Thyroid gland (tissue), 4 donors: ENCODE measurements around the gene LYPD6B. TPM values are rescaled to one million over a fixed set of nuclear protein-coding genes. Genes with fewer than 3 reads are reported as not detected.

Experiments used
- DNase-seq, 2 donors: peaks; one replicate each; pipeline ENCODE4 v3.0.0-alpha.2; 2019
- H3K27ac ChIP-seq, 3 donors: fragments of 200-600 bp; sonication (generic); 1 replicate in 2 of 3; 2 replicates in 1 of 3; pipeline ENCODE4 v1.5.1; 2016 to 2019; ENCODE audit warnings: mild to moderate bottlenecking in 1 of 3, moderate library complexity in 1 of 3
- H3K27me3 ChIP-seq: fragments of 200-600 bp; sonication (generic); one replicate; pipeline ENCODE4 v1.5.1; 2019
- H3K36me3 ChIP-seq, 2 donors: fragments of 200-600 bp; sonication (generic); one replicate each; pipeline ENCODE4 v1.5.1; 2016 to 2019
- H3K4me1 ChIP-seq, 2 donors: fragments of 200-600 bp; sonication (generic); one replicate each; pipeline ENCODE4 v1.5.1; 2017 to 2019
- H3K4me3 ChIP-seq, 3 donors: fragments of 200-600 bp; sonication (generic); replicated peaks in 1 of 3; 1 replicate in 2 of 3; 2 replicates in 1 of 3; pipeline ENCODE4 v1.5.1; 2016; ENCODE audit warnings: mild to moderate bottlenecking in 1 of 3
- H3K9me3 ChIP-seq: fragments of 200-600 bp; sonication (generic); one replicate; pipeline ENCODE4 v1.5.1; 2017
- POLR2A ChIP-seq, 2 donors: fragments of 450-650 bp; IDR thresholded peaks; one replicate each; pipeline ENCODE4 v1.6.1; 2017; ENCODE audit warnings: antibody characterized with exemption in 2 of 2, mild to moderate bottlenecking in 2 of 2, moderate library complexity in 1 of 2
- WGBS, 2 donors: methylation state at CpG; one replicate each; pipeline ENCODE4 v1.1.5; 2017; 5-methylcytosine and 5-hydroxymethylcytosine counted together
- intact Hi-C: fragments of 100-400 bp; cut with DNase I; formaldehyde crosslinking; loops from one replicate; pipeline ENCODE4 v1.15.1; 2023
- total RNA-seq, 4 donors: library from RNA; depleted of rRNA; stranded (reverse); fragments of >200 nt; gene quantifications; one replicate each; pipeline ENCODE4 v1.2.3, GENCODE V29; 2016
- TF ChIP-seq, protein P1 (sequence below), 6 experiments: fragments of 200-600 bp in 3 of 6; fragments of 450-650 bp in 3 of 6; sonication (generic) in 3 of 6; IDR thresholded peaks; one replicate each; pipeline ENCODE4 v1.5.1; 2016 to 2019; ENCODE audit warnings: antibody characterized with exemption in 6 of 6, mild to moderate bottlenecking in 2 of 6, inconsistent platforms in 1 of 6, moderate library complexity in 1 of 6

LYPD6B gene
- total RNA-seq, 4 donors from 2014 or later: 0.40 TPM; not detected in 3

DNA sequence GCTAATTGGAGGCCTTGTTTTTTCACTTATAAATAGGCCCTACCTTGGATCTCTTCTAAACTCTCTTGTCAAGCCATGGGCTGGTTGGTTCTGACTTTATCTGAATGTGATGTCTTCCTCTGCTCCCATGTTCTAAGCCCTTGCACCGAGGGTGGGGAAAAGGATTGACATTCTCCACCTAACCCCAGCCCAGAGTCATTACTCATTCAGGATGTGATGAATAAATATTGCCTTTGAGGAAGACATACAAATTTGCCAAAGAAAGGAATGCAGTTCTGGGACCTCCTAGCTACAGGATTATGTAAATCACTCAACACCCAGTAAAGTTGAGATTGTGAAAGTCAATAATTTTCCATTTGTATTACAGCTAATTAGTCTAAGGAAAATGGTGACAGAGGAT lies 149.8 kb downstream of the LYPD6B start:
- Histone ChIP-seq H3K4me1 (no peaks in the 10 kb centered on the region), H3K4me3 (no peak overlapping the region), H3K36me3 (no peaks in the 10 kb centered on the region), H3K27me3 (no peaks in the 10 kb centered on the region), H3K27ac (no peak overlapping the region), H3K9me3 (no peaks in the 10 kb centered on the region)
- no peak for TF ChIP-seq POLR2A (IDR thresholded peaks at IDR 0.05)
- WGBS, 2 donors: 43 to 46% methylated on average over 1 of the region's 1 CpG
- intact Hi-C loops: no loop called here
- no peak for DNase-seq

DNA sequence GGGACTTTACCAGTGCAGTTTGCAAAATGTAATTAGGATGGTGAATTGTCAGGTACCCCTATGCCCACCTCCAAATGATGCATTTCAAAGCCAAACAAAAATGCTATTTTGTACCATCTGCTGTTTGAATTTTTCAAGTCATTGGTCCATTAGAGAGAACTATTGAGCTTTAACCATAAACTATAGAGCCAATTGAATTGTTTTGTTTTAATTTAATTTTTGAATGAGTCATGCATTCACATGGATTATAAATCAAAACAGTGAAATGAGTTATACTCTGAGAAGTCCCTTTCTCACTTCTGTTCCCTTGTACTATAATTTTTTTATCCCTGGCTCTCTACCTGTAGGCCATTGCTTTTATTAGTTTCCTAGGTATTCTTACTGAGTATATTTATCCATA lies 151.3 kb downstream of the LYPD6B start:
- Histone ChIP-seq H3K36me3 (no peaks in the 10 kb centered on the region), H3K4me3 (no peak overlapping the region), H3K9me3 (no peaks in the 10 kb centered on the region), H3K4me1 (no peaks in the 10 kb centered on the region), H3K27ac (no peak overlapping the region), H3K27me3 (no peaks in the 10 kb centered on the region)
- intact Hi-C loops: no loop called here
- TF ChIP-seq POLR2A (IDR thresholded peaks at IDR 0.05): no peak
- TF ChIP-seq, protein P1, sequence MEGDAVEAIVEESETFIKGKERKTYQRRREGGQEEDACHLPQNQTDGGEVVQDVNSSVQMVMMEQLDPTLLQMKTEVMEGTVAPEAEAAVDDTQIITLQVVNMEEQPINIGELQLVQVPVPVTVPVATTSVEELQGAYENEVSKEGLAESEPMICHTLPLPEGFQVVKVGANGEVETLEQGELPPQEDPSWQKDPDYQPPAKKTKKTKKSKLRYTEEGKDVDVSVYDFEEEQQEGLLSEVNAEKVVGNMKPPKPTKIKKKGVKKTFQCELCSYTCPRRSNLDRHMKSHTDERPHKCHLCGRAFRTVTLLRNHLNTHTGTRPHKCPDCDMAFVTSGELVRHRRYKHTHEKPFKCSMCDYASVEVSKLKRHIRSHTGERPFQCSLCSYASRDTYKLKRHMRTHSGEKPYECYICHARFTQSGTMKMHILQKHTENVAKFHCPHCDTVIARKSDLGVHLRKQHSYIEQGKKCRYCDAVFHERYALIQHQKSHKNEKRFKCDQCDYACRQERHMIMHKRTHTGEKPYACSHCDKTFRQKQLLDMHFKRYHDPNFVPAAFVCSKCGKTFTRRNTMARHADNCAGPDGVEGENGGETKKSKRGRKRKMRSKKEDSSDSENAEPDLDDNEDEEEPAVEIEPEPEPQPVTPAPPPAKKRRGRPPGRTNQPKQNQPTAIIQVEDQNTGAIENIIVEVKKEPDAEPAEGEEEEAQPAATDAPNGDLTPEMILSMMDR (IDR thresholded peaks at IDR 0.05): no peak
- DNase-seq: no peak

DNA sequence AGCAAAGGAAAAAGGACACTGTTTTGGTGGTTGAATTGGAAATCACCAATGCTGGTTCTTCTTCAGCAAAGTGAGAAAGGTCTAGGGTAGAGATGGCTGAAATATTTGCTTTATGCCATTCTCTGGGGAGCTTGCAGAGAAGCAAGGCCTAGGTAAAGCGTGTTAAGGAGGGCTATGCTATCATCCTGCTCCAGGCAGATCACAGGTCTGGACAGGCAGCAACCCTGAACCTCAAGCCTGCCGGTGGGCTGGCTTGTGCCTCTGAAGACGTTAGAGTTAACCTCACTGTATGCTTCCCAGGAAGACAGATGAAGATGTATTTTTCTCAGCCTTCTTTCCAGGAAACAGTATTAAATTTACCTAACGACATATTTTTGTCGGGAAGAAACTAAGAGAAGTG lies 153.4 kb downstream of the LYPD6B start:
- Histone ChIP-seq H3K27ac (no peak overlapping the region), H3K4me3 (no peak overlapping the region), H3K4me1 (no peaks in the 10 kb centered on the region), H3K27me3 (no peaks in the 10 kb centered on the region), H3K9me3 (no peaks in the 10 kb centered on the region), H3K36me3 (no peaks in the 10 kb centered on the region)
- intact Hi-C loops: no loop called here
- WGBS, 2 donors: 66 to 75% methylated on average over 5 of the region's 5 CpGs
- TF ChIP-seq POLR2A (IDR thresholded peaks at IDR 0.05): no peak
- TF ChIP-seq, protein P1 (IDR thresholded peaks at IDR 0.05): no peak
- DNase-seq: no peak

DNA sequence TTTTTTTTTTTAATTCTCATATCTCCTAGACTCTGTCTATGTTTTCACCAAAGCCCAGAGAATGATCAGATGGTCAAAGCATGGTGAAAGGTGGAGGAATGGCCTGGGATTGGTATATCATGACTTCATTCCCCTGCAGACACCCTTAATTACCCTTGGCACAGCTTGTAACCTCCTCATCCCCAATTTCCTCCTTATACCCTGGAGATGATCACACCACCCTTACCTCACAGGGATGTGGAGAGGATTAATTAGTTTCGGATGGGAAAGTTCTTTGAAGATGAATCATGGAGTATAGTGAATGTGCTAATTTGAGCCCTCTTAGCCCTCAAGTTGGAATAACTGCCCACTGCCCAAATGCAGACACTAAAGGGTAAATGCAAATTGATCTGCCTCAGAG lies 153.9 kb downstream of the LYPD6B start:
- DNase-seq: no peak
- TF ChIP-seq, protein P1 (IDR thresholded peaks at IDR 0.05): no peak
- TF ChIP-seq POLR2A (IDR thresholded peaks at IDR 0.05): no peak
- WGBS, 2 donors: 79 to 88% methylated on average over 1 of the region's 1 CpG
- H3K9me3 ChIP-seq: no peaks in the 10 kb centered on the region
- H3K4me3 ChIP-seq: no peak overlapping the region
- H3K27me3 ChIP-seq: no peaks in the 10 kb centered on the region
- intact Hi-C loops: no loop called here
- H3K4me1 ChIP-seq: no peaks in the 10 kb centered on the region
- no peaks in the 10 kb centered on the region for H3K36me3 ChIP-seq
- H3K27ac ChIP-seq: no peak overlapping the region

DNA sequence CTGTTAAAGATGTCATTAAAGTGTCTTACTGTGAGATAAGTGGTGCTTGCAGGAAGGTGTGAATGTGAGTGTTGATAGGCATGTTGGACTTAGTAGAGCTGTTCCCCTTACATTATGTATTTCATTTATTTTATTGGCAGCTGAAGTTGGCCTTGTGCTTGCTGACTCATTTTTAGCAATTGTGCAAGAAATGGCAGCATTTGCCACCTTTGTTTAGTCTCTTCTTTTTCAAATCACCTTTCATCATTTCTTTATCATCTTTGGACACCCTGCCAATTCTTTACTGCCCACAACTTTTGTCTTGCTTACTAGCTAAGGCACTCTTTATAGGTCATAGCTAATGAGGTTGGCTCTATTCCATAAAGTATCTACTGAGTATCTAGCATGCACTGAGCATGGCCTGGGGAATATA lies 161.6 kb downstream of the LYPD6B start:
- TF ChIP-seq POLR2A (IDR thresholded peaks at IDR 0.05): no peak
- TF ChIP-seq, protein P1 (IDR thresholded peaks at IDR 0.05): no peak
- H3K4me3 ChIP-seq: no peak overlapping the region
- intact Hi-C loops: no loop called here
- H3K9me3 ChIP-seq: no peaks in the 10 kb centered on the region
- H3K36me3 ChIP-seq: no peaks in the 10 kb centered on the region
- no peaks in the 10 kb centered on the region for H3K27me3 ChIP-seq
- no peaks in the 10 kb centered on the region for H3K4me1 ChIP-seq
- no peak overlapping the region for H3K27ac ChIP-seq
- no peak for DNase-seq

DNA sequence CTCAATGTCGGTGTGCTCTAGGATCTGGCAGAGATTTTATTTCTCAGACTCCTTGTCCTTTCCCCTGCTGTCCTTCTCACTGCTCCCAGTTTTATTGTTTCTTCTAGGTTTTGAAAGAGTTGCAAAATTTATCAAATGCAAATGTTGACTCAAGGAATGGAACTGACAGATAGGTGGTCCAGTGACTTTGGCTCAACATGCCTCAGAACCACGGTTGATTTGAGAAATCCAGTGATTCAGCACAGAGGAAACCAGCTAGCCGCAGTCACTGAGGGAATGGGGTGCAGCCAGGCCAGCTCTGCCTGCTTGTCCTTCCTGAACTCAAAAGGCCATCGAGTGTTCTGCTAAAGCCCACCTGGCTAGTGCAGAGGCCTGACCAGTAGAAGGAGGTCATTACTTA lies 166.2 kb downstream of the LYPD6B start:
- Histone ChIP-seq H3K9me3 (no peaks in the 10 kb centered on the region), H3K4me3 (no peak overlapping the region), H3K27ac (no peak overlapping the region), H3K4me1 (no peaks in the 10 kb centered on the region), H3K27me3 (no peaks in the 10 kb centered on the region), H3K36me3 (no peaks in the 10 kb centered on the region)
- DNase-seq: no peak
- TF ChIP-seq, protein P1 (IDR thresholded peaks at IDR 0.05): no peak
- TF ChIP-seq POLR2A (IDR thresholded peaks at IDR 0.05): no peak
- intact Hi-C loops: no loop called here
- WGBS, 2 donors: 67 to 83% methylated on average over 4 of the region's 4 CpGs
